Smooth muscle cell of the coronary artery (primary cell): Measurements from ENCODE around the gene C2orf81. TPM values are rescaled to one million over a fixed set of nuclear protein-coding genes. Genes with fewer than 3 reads are reported as not detected.

Experiments used
- total RNA-seq: library from RNA; depleted of rRNA; stranded (reverse); fragments of >200 nt; gene quantifications from 2 replicates; pipeline ENCODE4 v1.2.3, GENCODE V29; 2014; ENCODE audit warnings: low replicate concordance

The C2orf81 gene
- total RNA-seq, result 0.59 and 0.98 TPM in 2 replicates

DNA sequence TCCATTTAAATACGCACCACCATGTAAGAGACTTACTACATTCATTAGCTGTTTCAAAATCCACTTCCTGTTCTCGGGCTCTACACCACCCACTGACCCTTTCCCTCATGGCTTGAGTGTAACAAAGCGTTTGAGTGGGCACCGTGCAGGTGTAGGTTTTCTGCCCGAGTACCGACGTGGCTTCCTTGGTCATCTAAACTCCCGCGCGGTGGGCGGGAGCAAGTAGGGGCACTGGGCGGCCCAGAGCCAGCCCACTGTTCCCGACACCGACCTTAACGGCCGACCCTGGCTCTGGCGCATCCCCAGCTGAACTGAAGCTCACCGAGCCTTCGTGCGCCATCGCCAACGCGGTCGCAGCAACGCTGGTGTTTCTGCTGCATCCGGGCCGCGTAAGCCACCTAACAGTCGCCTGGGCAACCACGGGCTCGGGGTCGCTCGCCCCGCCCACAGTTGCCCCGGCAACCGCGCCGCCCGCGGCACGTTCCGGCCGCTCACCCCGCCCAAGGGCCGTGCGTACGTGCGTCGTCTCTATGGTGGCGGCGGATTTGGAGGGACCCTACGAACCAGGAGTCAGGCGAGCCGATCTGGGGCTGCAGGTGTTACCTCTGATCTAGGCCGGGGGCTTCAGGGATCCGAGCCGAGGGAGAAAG is at the start of gene C2orf81, which contains the start of gene WDR54:
Gene C2orf81, minus strand, starts transcription at position 399 of the 650 bp plus-strand sequence. Its CDS starts 59 bp downstream, at position 340.
Gene WDR54, plus strand, starts transcription at position 510 of the 650 bp plus-strand sequence. CDS start 424 bp downstream, outside the sequence.

GRCh38 chr2:74458132-74458937 is 36.9 kb upstream of the C2orf81 start, which contains the start of gene WBP1:
Gene WBP1 (plus strand): TSS chr2:74458438. CDS start chr2:74458603, 165 bp downstream.

GRCh38 chr2:74454654-74455511 is 33.5 kb upstream of the C2orf81 start, which contains the start of gene INO80B:
Gene INO80B (plus strand): TSS chr2:74455087. CDS start chr2:74455117, 30 bp downstream.

GRCh38 chr2:74441690-74442482 is 20.5 kb upstream of the C2orf81 start, which contains the start of gene RTKN:
Gene RTKN (minus strand): TSS chr2:74441937. CDS start chr2:74441816, 121 bp downstream.

DNA sequence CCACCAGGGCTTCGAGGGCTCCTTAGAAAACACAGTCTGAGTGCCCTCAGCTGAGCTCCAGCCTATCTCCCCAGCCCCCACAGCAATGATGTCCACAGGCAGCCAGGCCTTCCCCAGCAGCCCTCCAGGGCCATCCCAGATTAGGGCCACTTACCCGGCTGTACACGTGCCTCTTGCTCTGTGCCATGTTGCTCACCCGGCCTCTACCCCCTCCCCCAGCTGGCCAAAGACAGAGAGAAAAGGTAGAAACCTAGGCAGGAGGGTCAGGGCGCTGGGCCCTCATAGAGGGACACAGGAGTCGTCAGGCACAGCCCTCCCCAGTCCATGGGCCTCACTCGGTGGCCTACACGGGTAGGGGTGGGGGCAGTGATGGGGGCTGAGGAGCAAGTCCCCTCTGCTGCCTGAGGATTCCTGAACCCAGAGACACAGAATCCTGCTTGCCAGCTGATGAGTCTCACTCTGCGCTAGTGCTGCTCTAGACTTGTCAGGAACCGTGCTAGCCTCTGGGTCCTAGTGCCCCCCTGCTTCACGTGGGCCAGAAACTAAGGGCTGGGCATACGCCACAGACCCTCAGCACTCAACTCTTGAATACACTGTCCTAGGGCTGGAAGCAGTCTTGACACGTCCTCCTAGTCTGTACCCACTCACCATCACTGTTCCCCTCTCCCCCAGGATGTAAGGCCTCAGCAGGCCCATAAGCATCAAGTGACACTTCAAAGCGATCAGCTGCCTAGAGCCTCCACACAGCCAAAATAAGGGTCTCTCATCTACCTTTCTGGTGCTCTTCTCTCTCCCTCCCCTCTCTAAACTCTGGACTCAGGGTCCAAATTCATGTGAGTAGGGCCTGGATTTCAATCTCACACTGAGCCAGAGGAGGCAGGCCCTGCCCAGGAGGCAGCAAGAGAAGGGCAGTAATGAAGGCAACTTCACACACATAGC is 41.3 kb downstream of the C2orf81 start, which contains the start of gene DCTN1:
Gene DCTN1, minus strand, starts transcription at position 461 of the 939 bp plus-strand sequence. Its CDS starts 274 bp downstream, at position 187.

Other genes starting within 250 kb of the C2orf81 start
- 35.5 and 53.9 TPM in 2 replicates for gene MOB1A, start 242.7 kb downstream of the C2orf81 start, total RNA-seq
- 67.0 and 313 TPM in 2 replicates for gene MTHFD2, start 223.0 kb downstream of the C2orf81 start, total RNA-seq
- 0.08 TPM in 1 of 2 replicates, not detected in the other for gene SLC4A5, start 78.2 kb downstream of the C2orf81 start, total RNA-seq
- gene DCTN1, start 41.3 kb downstream of the C2orf81 start, total RNA-seq, result 180 and 332 TPM in 2 replicates
- 31.8 and 40.5 TPM in 2 replicates for gene WDR54, start 111 bp upstream of the C2orf81 start, total RNA-seq
- 11.0 and 16.5 TPM in 2 replicates for gene RTKN, start 20.3 kb upstream of the C2orf81 start, total RNA-seq
- gene INO80B, start 33.5 kb upstream of the C2orf81 start, total RNA-seq, result 9.2 and 41.0 TPM in 2 replicates
- gene WBP1, start 36.8 kb upstream of the C2orf81 start, total RNA-seq, result 68.7 and 75.7 TPM in 2 replicates
- 42.6 and 54.5 TPM in 2 replicates for gene MOGS, start 43.8 kb upstream of the C2orf81 start, total RNA-seq
- gene MRPL53, start 51.1 kb upstream of the C2orf81 start, total RNA-seq, result 54.0 and 95.4 TPM in 2 replicates
- 14.8 and 20.5 TPM in 2 replicates for gene CCDC142, start 61.4 kb upstream of the C2orf81 start, total RNA-seq
- gene TTC31, start 61.5 kb upstream of the C2orf81 start, total RNA-seq, result 7.8 and 8.2 TPM in 2 replicates
- 0.30 and 0.94 TPM in 2 replicates for gene LBX2, start 78.0 kb upstream of the C2orf81 start, total RNA-seq
- gene PCGF1, start 86.1 kb upstream of the C2orf81 start, total RNA-seq, result 21.1 and 36.6 TPM in 2 replicates
- not detected in 2 replicates for gene TLX2, start 92.8 kb upstream of the C2orf81 start, total RNA-seq
- not detected in 2 replicates for gene DQX1, start 104.6 kb upstream of the C2orf81 start, total RNA-seq
- 78.0 and 99.1 TPM in 2 replicates for gene AUP1, start 108.1 kb upstream of the C2orf81 start, total RNA-seq
- 41.3 and 60.8 TPM in 2 replicates for gene HTRA2, start 108.3 kb upstream of the C2orf81 start, total RNA-seq
- 25.5 and 62.8 TPM in 2 replicates for gene LOXL3, start 132.3 kb upstream of the C2orf81 start, total RNA-seq
- 21.3 and 32.8 TPM in 2 replicates for gene DOK1, start 133.1 kb upstream of the C2orf81 start, total RNA-seq
- gene M1AP, start 226.7 kb upstream of the C2orf81 start, total RNA-seq, result 0.08 TPM in 1 of 2 replicates, not detected in the other
- gene SEMA4F, start 232.6 kb upstream of the C2orf81 start, total RNA-seq, result 5.5 and 5.6 TPM in 2 replicates